GM12891 (cell line): ENCODE measurements around the gene TMEM121.

Experiments
- DNase-seq: peaks from one replicate; pipeline ENCODE4 v3.0.0; 2011; ENCODE audit warnings: low spot score; ENCODE audit not compliant: insufficient read length
- FAIRE-seq: peaks from 2 replicates; lab custom pipeline; 2011; peaks lifted over from hg19 to GRCh38; lab: Jason Lieb, UNC
- PAX5 ChIP-seq: IDR thresholded peaks from 2 replicates; pipeline ENCODE4 v1.6.1; 2011; ENCODE audit warnings: low read length, moderate library complexity, mild to moderate bottlenecking; ENCODE audit not compliant: insufficient read depth, severe bottlenecking
- POLR2A ChIP-seq: IDR thresholded peaks from 2 replicates; pipeline ENCODE4 v1.6.1; 2011; ENCODE audit warnings: low read depth, low read length, control low read depth
- POLR2AphosphoS5 ChIP-seq: IDR thresholded peaks from 2 replicates; pipeline ENCODE4 v1.6.1; 2011; ENCODE audit warnings: low read depth, low read length, control low read depth
- POU2F2 ChIP-seq: IDR thresholded peaks from 2 replicates; pipeline ENCODE4 v1.6.1; 2011; ENCODE audit warnings: low read depth, mild to moderate bottlenecking, control low read depth, low read length, moderate library complexity
- SPI1 ChIP-seq: IDR thresholded peaks from 2 replicates; pipeline ENCODE4 v1.6.1; 2011; ENCODE audit warnings: low read depth, low read length, control low read depth
- TAF1 ChIP-seq: IDR thresholded peaks from 2 replicates; pipeline ENCODE4 v1.6.1; 2011; ENCODE audit warnings: low read depth, low read length, control low read depth

The TMEM121 gene

GRCh38 chr14:105487449-105487985 lies 38.9 kb upstream of the TMEM121 start:
- FAIRE-seq (no peak), DNase-seq (no peak)
- TF ChIP-seq POU2F2 = no peak
- no peak for TF ChIP-seq TAF1
- TF ChIP-seq SPI1 = peak; percentile 82
- no peak for TF ChIP-seq PAX5

GRCh38 chr14:105487986-105488777 lies 38.2 kb upstream of the TMEM121 start:
- no peak for DNase-seq
- no peak for TF ChIP-seq POLR2A
- no peak for TF ChIP-seq POU2F2
- TF ChIP-seq POLR2AphosphoS5 = no peak
- TF ChIP-seq SPI1 = no peak
- no peak for TF ChIP-seq TAF1
- no peak for TF ChIP-seq PAX5
- FAIRE-seq = peak; percentile 66

GRCh38 chr14:105488781-105489541 lies 37.4 kb upstream of the TMEM121 start:
- DNase-seq = no peak
- TF ChIP-seq TAF1 (no peak), POLR2A (no peak), POLR2AphosphoS5 (no peak), PAX5 (no peak), POU2F2 (no peak), SPI1 (no peak)
- no peak for FAIRE-seq

GRCh38 chr14:105489542-105490266 lies 36.7 kb upstream of the TMEM121 start:
- peak; percentile 85 for DNase-seq
- TF ChIP-seq PAX5 = no peak
- TF ChIP-seq TAF1 = no peak
- TF ChIP-seq POLR2A = no peak
- peak; percentile 43 for TF ChIP-seq SPI1
- TF ChIP-seq POLR2AphosphoS5 = no peak
- no peak for TF ChIP-seq POU2F2
- peak; percentile 98 for FAIRE-seq

- DNase-seq (no peak), FAIRE-seq (no peak)
- TF ChIP-seq POLR2AphosphoS5 (no peak), PAX5 (no peak), TAF1 (no peak), SPI1 (no peak), POU2F2 (no peak), POLR2A (no peak)
Observed at GRCh38 chr14:105490267-105490571, 36.2 kb upstream of the TMEM121 start.

GRCh38 chr14:105490572-105491365 lies 35.6 kb upstream of the TMEM121 start, which contains the start of gene TEDC1:
TEDC1 (plus strand) TSS chr14:105491246; CDS start chr14:105491376, 130 bp downstream.
- DNase-seq (peak; percentile 97), FAIRE-seq (peak; percentile 100)
- no peak for TF ChIP-seq SPI1
- 0 out of 2 replicates have a peak, but pooled peaks have one; percentile 53 for TF ChIP-seq TAF1

- TF ChIP-seq TAF1 = no peak
- no peak for TF ChIP-seq POLR2A
- no peak for TF ChIP-seq SPI1
- TF ChIP-seq PAX5 = no peak
- TF ChIP-seq POU2F2 = no peak
- TF ChIP-seq POLR2AphosphoS5 = no peak
- no peak for FAIRE-seq
- DNase-seq = peak; percentile 92
Observed at GRCh38 chr14:105491366-105491973, 34.9 kb upstream of the TMEM121 start.

GRCh38 chr14:105492031-105492970 lies 34.1 kb upstream of the TMEM121 start:
- DNase-seq = no peak
- FAIRE-seq = no peak
- TF ChIP-seq SPI1 (no peak), POU2F2 (no peak), PAX5 (no peak), POLR2AphosphoS5 (no peak), TAF1 (no peak), POLR2A (no peak)
